ENCODE measurements around the gene OLFM4. TPM values are rescaled to one million over a fixed set of nuclear protein-coding genes. Genes with fewer than 3 reads are reported as not detected.

OLFM4 gene
- total and polyA plus RNA-seq, 2 donors (not counting 1 experiment from before 2014, with no cell fraction given), result not detected

DNA sequence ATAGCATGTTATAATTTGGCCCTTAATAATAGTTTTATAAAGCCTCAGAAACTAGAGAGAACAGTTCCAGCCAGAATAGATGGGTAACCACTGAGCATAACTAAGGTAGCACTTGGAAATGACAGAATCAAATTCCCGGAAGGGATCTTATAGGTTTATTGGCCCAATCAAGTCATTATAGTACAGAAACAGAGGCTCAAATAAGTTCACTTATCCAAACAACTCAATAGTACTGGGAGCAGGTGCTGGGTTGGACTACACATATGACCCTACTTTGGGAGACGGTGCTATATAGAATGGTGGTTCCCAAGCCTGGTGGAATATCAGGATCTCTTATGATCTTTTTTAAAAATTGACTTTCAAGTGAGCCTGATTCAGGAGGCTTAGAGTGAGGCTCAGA, 32.7 kb upstream of the OLFM4 start:
- H3K4me2 ChIP-seq (ENCODE audit: extremely low read depth, insufficient read depth, low read length), result no peak overlapping the region
- H3K4me3 ChIP-seq (replicated peaks in 1 of 4; ENCODE audit: control extremely low read depth in 1 of 4, insufficient read depth in 1 of 4, low read depth in 3 of 4, low read length in 4 of 4), result no peak overlapping the region
- no peak for DNase-seq (ENCODE audit: low read depth in 2 of 2)
- H3K4me1 ChIP-seq (ENCODE audit: control insufficient read depth, extremely low read depth, insufficient read depth, low read length), result no peaks in the 10 kb centered on the region
- no peaks in the 10 kb centered on the region for H4K20me1 ChIP-seq (ENCODE audit: control insufficient read depth, extremely low read depth, insufficient read depth, low read length)
- no peak overlapping the region for H3K9ac ChIP-seq (ENCODE audit: insufficient read depth, low read length)
- H3K36me3 ChIP-seq (ENCODE audit: control insufficient read depth, insufficient read depth, low read length), result no peaks in the 10 kb centered on the region
- H3K79me2 ChIP-seq (ENCODE audit: control insufficient read depth, insufficient read depth, low read length), result no peaks in the 10 kb centered on the region
- no peak overlapping the region for H3K27ac ChIP-seq (ENCODE audit: insufficient read depth, low read length)
- H3K9me3 ChIP-seq (ENCODE audit: control insufficient read depth, insufficient read depth, low read depth, low read length), result no peaks in the 10 kb centered on the region
- no peaks in the 10 kb centered on the region for H3K27me3 ChIP-seq (ENCODE audit: control insufficient read depth, insufficient read depth, low read length)
- TF ChIP-seq, protein P1, sequence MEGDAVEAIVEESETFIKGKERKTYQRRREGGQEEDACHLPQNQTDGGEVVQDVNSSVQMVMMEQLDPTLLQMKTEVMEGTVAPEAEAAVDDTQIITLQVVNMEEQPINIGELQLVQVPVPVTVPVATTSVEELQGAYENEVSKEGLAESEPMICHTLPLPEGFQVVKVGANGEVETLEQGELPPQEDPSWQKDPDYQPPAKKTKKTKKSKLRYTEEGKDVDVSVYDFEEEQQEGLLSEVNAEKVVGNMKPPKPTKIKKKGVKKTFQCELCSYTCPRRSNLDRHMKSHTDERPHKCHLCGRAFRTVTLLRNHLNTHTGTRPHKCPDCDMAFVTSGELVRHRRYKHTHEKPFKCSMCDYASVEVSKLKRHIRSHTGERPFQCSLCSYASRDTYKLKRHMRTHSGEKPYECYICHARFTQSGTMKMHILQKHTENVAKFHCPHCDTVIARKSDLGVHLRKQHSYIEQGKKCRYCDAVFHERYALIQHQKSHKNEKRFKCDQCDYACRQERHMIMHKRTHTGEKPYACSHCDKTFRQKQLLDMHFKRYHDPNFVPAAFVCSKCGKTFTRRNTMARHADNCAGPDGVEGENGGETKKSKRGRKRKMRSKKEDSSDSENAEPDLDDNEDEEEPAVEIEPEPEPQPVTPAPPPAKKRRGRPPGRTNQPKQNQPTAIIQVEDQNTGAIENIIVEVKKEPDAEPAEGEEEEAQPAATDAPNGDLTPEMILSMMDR (conservative IDR thresholded peaks at IDR 0.05 in 1 of 2, IDR thresholded peaks at IDR 0.05 in 1 of 2; ENCODE audit: low read depth in 1 of 2, low read length in 2 of 2), result no peak
- no peak for TF ChIP-seq EZH2 (IDR thresholded peaks at IDR 0.05; ENCODE audit: low read length, missing control alignments)
- H2AFZ ChIP-seq (ENCODE audit: low read length), result no peak overlapping the region

- H3K4me1 ChIP-seq (ENCODE audit: control insufficient read depth, extremely low read depth, insufficient read depth, low read length), result no peaks in the 10 kb centered on the region
- H4K20me1 ChIP-seq (ENCODE audit: control insufficient read depth, extremely low read depth, insufficient read depth, low read length), result no peaks in the 10 kb centered on the region
- H3K27me3 ChIP-seq (ENCODE audit: control insufficient read depth, insufficient read depth, low read length), result no peaks in the 10 kb centered on the region
- H3K4me3 ChIP-seq (replicated peaks in 1 of 4; ENCODE audit: control extremely low read depth in 1 of 4, insufficient read depth in 1 of 4, low read depth in 3 of 4, low read length in 4 of 4), result no peak overlapping the region
- DNase-seq (ENCODE audit: low read depth in 2 of 2), result no peak
- H3K27ac ChIP-seq (ENCODE audit: insufficient read depth, low read length), result no peak overlapping the region
- H2AFZ ChIP-seq (ENCODE audit: low read length), result no peak overlapping the region
- H3K9me3 ChIP-seq (ENCODE audit: control insufficient read depth, insufficient read depth, low read depth, low read length), result no peaks in the 10 kb centered on the region
- H3K36me3 ChIP-seq (ENCODE audit: control insufficient read depth, insufficient read depth, low read length), result no peaks in the 10 kb centered on the region
- TF ChIP-seq EZH2 (IDR thresholded peaks at IDR 0.05; ENCODE audit: low read length, missing control alignments), result no peak
- TF ChIP-seq, protein P1 (conservative IDR thresholded peaks at IDR 0.05 in 1 of 2, IDR thresholded peaks at IDR 0.05 in 1 of 2; ENCODE audit: low read depth in 1 of 2, low read length in 2 of 2), result no peak
- no peaks in the 10 kb centered on the region for H3K79me2 ChIP-seq (ENCODE audit: control insufficient read depth, insufficient read depth, low read length)
- no peak overlapping the region for H3K9ac ChIP-seq (ENCODE audit: insufficient read depth, low read length)
- H3K4me2 ChIP-seq (ENCODE audit: extremely low read depth, insufficient read depth, low read length), result no peak overlapping the region
These were observed 30.4 kb upstream of the OLFM4 start for GRCh38 chr13:52997951-52998876.

- Histone ChIP-seq H3K79me2 (ENCODE audit: control insufficient read depth, insufficient read depth, low read length) (no peaks in the 10 kb centered on the region), H2AFZ (ENCODE audit: low read length) (no peak overlapping the region), H3K4me1 (ENCODE audit: control insufficient read depth, extremely low read depth, insufficient read depth, low read length) (no peaks in the 10 kb centered on the region), H3K9me3 (ENCODE audit: control insufficient read depth, insufficient read depth, low read depth, low read length) (no peaks in the 10 kb centered on the region), H3K27me3 (ENCODE audit: control insufficient read depth, insufficient read depth, low read length) (no peaks in the 10 kb centered on the region), H3K27ac (ENCODE audit: insufficient read depth, low read length) (no peak overlapping the region), H3K4me2 (ENCODE audit: extremely low read depth, insufficient read depth, low read length) (no peak overlapping the region), H3K9ac (ENCODE audit: insufficient read depth, low read length) (no peak overlapping the region), H3K36me3 (ENCODE audit: control insufficient read depth, insufficient read depth, low read length) (no peaks in the 10 kb centered on the region), H3K4me3 (replicated peaks in 1 of 4; ENCODE audit: control extremely low read depth in 1 of 4, insufficient read depth in 1 of 4, low read depth in 3 of 4, low read length in 4 of 4) (no peak overlapping the region), H4K20me1 (ENCODE audit: control insufficient read depth, extremely low read depth, insufficient read depth, low read length) (no peaks in the 10 kb centered on the region)
- DNase-seq (ENCODE audit: low read depth in 2 of 2), result no peak
- TF ChIP-seq, protein P1 (conservative IDR thresholded peaks at IDR 0.05 in 1 of 2, IDR thresholded peaks at IDR 0.05 in 1 of 2; ENCODE audit: low read depth in 1 of 2, low read length in 2 of 2), result no peak
- no peak for TF ChIP-seq EZH2 (IDR thresholded peaks at IDR 0.05; ENCODE audit: low read length, missing control alignments)
These were observed 29.4 kb upstream of the OLFM4 start for GRCh38 chr13:52999093-52999696.

All from fibroblast of lung (primary cell).